Natural killer cell (primary cell): Measurements from ENCODE around the gene SRM. TPM values are rescaled to one million over a fixed set of nuclear protein-coding genes. Genes with fewer than 3 reads are reported as not detected.
A peak's percentile ranks its signal among the peaks of the same experiment; 100 is the strongest.

ENCODE experiments used
- ATAC-seq, 3 donors: fragments of 150-1000 bp in 2 of 3; fragments of 200-7000 bp in 1 of 3; cut with Tn5 transposase; 1 replicate in 1 of 3; 2 replicates in 2 of 3; pipeline ENCODE4 v1.10.0; 2021; ENCODE audit warnings: mild to moderate bottlenecking in 2 of 3, moderate library complexity in 2 of 3
- DNase-seq, 2 donors: peaks; one replicate each; pipeline versions ENCODE4 v3.0.0 to v3.0.0-alpha.2; 2013 to 2021; ENCODE audit warnings: mixed read lengths in 1 of 2
- H3K27ac ChIP-seq: one replicate; pipeline ENCODE4 v1.5.1; 2013; ENCODE audit warnings: mild to moderate bottlenecking, low read length
- H3K27me3 ChIP-seq: one replicate; pipeline ENCODE4 v1.6.1; 2013; ENCODE audit warnings: low read length; ENCODE audit not compliant: control insufficient read depth, insufficient read depth
- H3K36me3 ChIP-seq: one replicate; pipeline ENCODE4 v1.6.1; 2013; ENCODE audit warnings: low read length; ENCODE audit not compliant: control insufficient read depth, insufficient read depth
- H3K4me1 ChIP-seq: one replicate; pipeline ENCODE4 v1.6.1; 2013; ENCODE audit warnings: low read length; ENCODE audit not compliant: control insufficient read depth, insufficient read depth
- H3K4me3 ChIP-seq: one replicate; pipeline ENCODE4 v1.5.1; 2013; ENCODE audit warnings: low read length
- H3K9me3 ChIP-seq: one replicate; pipeline ENCODE4 v1.6.1; 2013; ENCODE audit warnings: low read length; ENCODE audit not compliant: control insufficient read depth, insufficient read depth
- H3K27ac Mint-ChIP-seq, 2 donors: one replicate each; pipeline ENCODE4 v1.8.0; 2022; ENCODE audit warnings: mild to moderate bottlenecking in 2 of 2, mixed read lengths in 2 of 2, moderate library complexity in 1 of 2
- H3K27me3 Mint-ChIP-seq, 2 donors: one replicate each; pipeline ENCODE4 v1.8.0; 2022; ENCODE audit warnings: low read depth in 2 of 2, mixed read lengths in 2 of 2
- H3K36me3 Mint-ChIP-seq: one replicate; pipeline ENCODE4 v1.8.0; 2022; ENCODE audit warnings: mixed read lengths
- H3K4me1 Mint-ChIP-seq, 2 donors: one replicate each; pipeline ENCODE4 v1.8.0; 2022; ENCODE audit warnings: mixed read lengths in 2 of 2
- H3K4me3 Mint-ChIP-seq: one replicate; pipeline ENCODE4 v1.8.0; 2022; ENCODE audit warnings: mild to moderate bottlenecking, moderate library complexity, mixed read lengths
- H3K9me3 Mint-ChIP-seq, 2 donors: one replicate each; pipeline ENCODE4 v1.8.0; 2022; ENCODE audit warnings: mixed read lengths in 2 of 2
- CTCF ChIP-seq: fragments of 200-600 bp; IDR thresholded peaks from one replicate; pipeline ENCODE4 v1.8.0; 2022; ENCODE audit warnings: antibody characterized with exemption
- WGBS: methylation state at CpG from one replicate; pipeline ENCODE4 v1.1.7; 2013; ENCODE audit warnings: missing lambda C conversion rate; ENCODE audit not compliant: insufficient coverage; 5-methylcytosine and 5-hydroxymethylcytosine counted together
- intact Hi-C: fragments of 100-400 bp; cut with micrococcal nuclease; formaldehyde crosslinking; loops from one replicate; pipeline ENCODE4 v1.14.2; 2022
- total RNA-seq, 4 donors: library from RNA; stranded (reverse); fragments of 120-200 nt in 1 of 4; gene quantifications; one replicate each; pipeline versions ENCODE4 v1.2.3 to v1.2.4, GENCODE V29; 2013 to 2022

SRM gene
- total RNA-seq, 3 donors from 2014 or later (not counting 1 experiment from before 2014, with no cell fraction given), result 23.9 to 30.9 (median 29.2) TPM

- Histone ChIP-seq H3K9me3 (no peaks in the 10 kb centered on the region), H3K4me1 (peaks cover 29% of the 10 kb centered on the region), H3K4me3 (peak overlapping the region; percentile 98), H3K27ac (peak overlapping the region; percentile 97), H3K27me3 (no peaks in the 10 kb centered on the region), H3K36me3 (peaks cover 41% of the 10 kb centered on the region)
- TF ChIP-seq CTCF, result no peak
- WGBS, result 3% methylated on average over 11 of the region's 11 CpGs
- Mint-ChIP-seq H3K9me3 (no peaks in the 10 kb centered on the region), H3K4me3 (peak overlapping the region; percentile 91), H3K36me3 (peaks cover 7% of the 10 kb centered on the region), H3K27me3 (no peaks in the 10 kb centered on the region), H3K27ac (peak overlapping the region; percentile 95 to 96), H3K4me1 (peaks cover 27 to 29% of the 10 kb centered on the region in 2 donors)
- ATAC-seq (peak in 1 of 3 donors; percentile 0), DNase-seq (no peak)
- intact Hi-C loops, result no loop called here
Observed at GRCh38 chr1:11013160-11013531, 46.7 kb downstream of the SRM start.

GRCh38 chr1:11012260-11013159 lies 47.3 kb downstream of the SRM start, which contains the start of gene TARDBP:
TARDBP (plus strand) TSS chr1:11012654; CDS start chr1:11013728, 1,074 bp downstream.
- no peaks in the 10 kb centered on the region for H3K27me3 ChIP-seq
- TF ChIP-seq CTCF, result no peak
- intact Hi-C loops, result no loop called here
- Mint-ChIP-seq H3K27me3 (no peaks in the 10 kb centered on the region), H3K36me3 (peaks cover 7% of the 10 kb centered on the region), H3K27ac (peak within 1 kb of the TSS; percentile 95 to 96), H3K9me3 (no peaks in the 10 kb centered on the region), H3K4me3 (peak within 1 kb of the TSS; percentile 91), H3K4me1 (peaks cover 27% of the 10 kb centered on the region in 2 donors)
- H3K9me3 ChIP-seq, result no peaks in the 10 kb centered on the region
- peak within 1 kb of the TSS; percentile 98 for H3K4me3 ChIP-seq
- H3K4me1 ChIP-seq, result peaks cover 29% of the 10 kb centered on the region
- peaks cover 39% of the 10 kb centered on the region for H3K36me3 ChIP-seq
- peak; percentile 91 to 95 for DNase-seq
- WGBS, result under 1% methylated on average over 94 of the region's 94 CpGs
- ATAC-seq, result peak; percentile 85 to 94 (median 87)
- H3K27ac ChIP-seq, result peak within 1 kb of the TSS; percentile 97

Other genes starting within 250 kb of the SRM start
- gene TARDBP, start 47.4 kb downstream of the SRM start, total RNA-seq, result 100 to 1,000 TPM; 148 to 171 (median 161) TPM
- gene MASP2, start 12.8 kb downstream of the SRM start, total RNA-seq, result under 1 TPM in 2 of 3 donors, not detected in 1; 0.16 to 0.20 TPM
- 10 to 100 TPM; 85.2 to 97.2 (median 94.9) TPM for gene EXOSC10, start 39.9 kb upstream of the SRM start, total RNA-seq
- gene ANGPTL7, start 129.3 kb upstream of the SRM start, total RNA-seq, result not detected
- 10 to 100 TPM; 42.7 to 54.6 (median 43.7) TPM for gene MTOR, start 202.5 kb upstream of the SRM start, total RNA-seq
- 10 to 100 TPM; 21.2 to 22.1 (median 21.7) TPM for gene UBIAD1, start 213.2 kb upstream of the SRM start, total RNA-seq